ENCODE results near the gene KLHL3.

The KLHL3 gene

DNA sequence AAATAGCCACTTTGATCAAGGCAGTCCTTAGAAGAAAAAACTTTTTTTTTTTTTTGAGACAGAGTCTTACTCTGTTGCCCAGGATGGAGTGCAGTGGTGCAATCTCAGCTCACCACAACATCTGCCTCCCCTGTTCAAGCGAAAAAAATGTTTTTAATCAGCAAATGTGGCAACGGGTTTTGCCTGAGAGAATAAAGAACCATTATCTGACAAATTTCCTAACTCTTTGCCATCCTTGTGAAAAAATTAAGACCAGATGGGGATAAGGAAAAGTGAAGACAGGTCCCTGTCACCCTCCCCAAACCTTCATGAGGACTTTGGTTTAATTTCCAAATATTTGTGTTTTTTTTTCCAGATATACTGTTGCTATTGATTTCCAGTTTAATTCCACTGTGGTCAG is 129.5 kb downstream of the KLHL3 start:
- DNase-seq = no peak

DNA sequence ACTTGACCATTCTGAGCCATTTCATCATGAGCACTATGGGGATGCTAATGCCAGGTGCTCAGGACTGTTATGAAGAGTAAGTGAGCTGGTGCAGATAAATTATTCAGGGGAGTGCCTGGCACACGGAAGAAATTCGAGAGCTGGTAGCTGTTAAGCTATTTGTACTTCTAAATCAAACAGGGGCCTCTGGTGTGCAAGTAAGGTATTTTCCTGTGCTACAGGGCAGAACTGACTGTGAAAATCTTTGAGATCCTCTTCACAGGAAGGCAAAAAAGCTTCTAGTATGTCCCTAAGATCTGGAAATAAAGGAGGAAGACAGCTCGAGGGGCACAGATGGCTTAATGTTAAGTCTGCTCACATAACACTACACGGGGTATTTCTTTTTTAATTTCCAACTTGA is 130.5 kb downstream of the KLHL3 start:
- no peak for DNase-seq

DNA sequence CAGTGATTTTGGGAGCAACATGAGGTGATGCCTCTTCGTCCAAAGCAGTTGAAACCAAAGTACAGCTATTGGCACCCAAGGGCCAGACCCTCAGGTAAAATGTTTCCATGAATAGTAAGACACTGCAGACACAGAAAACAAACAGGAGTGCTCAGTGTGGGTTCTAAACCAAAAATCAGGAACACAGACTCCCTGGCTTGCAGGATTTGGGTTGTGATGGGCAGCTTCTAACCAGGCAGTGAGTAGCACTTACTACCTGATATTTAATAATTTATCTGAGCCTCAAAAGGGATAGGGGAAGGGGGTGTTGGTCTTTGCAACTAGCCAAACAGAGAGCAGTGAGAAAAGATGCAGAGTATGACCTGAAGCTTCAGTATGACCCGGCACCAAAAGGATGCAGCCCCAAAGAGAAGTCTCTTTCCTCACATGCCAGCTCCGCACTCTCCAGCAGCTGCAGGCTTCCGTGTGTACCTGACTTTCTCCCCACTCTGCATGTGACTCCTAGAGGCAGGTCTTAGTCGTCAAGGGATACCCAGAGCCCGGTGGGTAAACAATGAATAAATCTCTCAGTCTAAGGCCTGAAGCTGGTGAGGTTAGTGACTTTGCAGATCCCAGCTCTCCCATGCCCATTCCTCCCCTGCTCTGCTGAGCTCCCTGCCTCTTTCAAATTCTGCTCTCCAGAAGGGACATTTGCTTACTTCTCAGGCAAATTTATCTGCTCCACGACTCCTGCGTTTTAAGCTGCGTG is 131.4 kb downstream of the KLHL3 start:
- no peak for DNase-seq

DNA sequence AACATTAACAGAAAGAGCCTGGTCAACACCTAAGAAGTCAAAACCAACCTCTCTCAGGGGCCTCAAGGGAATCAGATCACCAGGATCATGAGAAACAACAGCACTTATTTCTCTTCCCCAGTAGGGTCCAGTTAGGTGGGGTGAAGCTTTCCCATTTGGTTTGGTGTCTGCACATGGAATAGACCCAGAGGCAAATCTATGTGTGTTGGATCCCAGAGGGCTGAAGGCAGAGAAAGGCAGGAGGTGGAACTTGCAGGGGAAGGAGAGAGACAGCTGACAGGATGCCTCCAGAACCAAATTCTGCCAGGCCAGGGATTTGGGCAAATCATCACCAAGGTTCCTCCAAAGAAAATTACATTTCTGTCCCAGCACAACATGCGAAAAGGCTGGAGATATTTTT is 132.0 kb downstream of the KLHL3 start:
- DNase-seq = no peak

DNA sequence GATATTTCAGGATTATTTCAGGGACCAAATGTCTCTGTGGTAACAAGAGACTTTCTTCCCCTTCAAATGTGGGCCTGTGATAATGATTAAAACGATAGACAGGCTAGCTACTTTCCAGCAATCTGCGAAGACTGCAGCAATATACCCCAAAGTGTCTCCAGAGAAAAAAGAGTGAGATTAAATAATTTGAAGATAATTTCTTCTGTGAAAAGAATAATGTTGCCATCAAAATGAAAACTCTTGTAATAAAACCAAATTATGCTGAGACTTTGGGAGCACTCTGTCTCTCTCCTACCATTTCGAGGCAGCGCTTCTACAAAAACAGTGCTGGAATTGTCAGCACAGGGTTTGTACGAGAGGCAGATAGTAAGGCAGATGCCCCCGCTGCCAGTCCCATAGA is 132.5 kb downstream of the KLHL3 start:
- no peak for DNase-seq

DNA sequence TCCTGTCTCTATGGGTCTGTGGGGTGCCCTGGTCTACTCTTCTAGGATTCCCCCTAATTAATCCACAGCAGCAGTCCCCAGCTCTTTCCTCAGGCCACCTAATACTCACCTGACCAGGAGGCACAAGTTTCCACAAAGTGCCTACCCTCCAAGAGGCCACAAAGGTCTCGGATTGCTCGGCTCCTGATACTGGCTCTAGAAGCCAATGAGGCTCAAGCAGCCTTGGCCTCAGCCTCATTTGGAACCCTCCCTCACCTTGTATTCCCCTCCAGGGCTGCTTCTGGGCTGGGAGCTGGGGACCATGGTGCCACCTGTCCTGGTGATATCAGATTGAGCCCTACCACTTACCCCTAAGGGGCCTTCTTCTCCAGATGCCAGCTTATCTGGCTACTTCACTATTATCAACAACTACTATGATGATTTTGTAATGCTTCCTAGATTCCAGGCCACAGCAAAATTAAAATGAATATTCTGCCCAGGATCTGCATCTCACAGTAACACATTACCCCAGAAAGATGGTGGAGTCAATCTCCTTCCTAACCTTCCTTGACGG is 133.1 kb downstream of the KLHL3 start:
- DNase-seq = no peak

DNA sequence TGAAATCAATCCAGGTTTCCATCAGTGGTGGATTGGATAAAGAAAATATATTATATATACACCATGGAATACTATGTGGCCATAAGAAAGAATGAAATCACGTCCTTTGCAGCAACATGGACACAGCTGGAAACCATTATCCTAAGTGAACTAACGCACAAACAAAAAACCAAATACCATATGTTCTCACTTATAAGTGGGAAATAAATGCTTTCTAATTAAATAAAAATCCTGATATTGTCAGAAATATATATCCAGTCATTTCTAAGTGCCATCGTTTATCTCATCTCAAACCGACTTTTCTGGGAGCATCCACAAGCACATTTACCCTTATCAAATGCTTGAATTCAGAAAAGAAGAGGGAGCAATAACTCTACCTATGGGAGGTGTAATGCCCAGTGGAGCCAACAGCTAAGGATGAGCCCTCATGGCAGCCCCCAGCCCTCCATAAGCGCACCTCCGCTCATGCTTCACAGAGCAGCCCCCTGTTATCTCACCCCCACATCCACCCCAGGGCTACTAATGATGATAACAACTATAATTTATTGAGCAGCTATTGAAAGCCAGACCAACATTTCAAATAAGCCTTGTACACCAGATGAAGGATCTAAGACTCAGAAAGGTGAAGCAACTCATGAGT is 135.0 kb downstream of the KLHL3 start:
- no peak for DNase-seq

DNA sequence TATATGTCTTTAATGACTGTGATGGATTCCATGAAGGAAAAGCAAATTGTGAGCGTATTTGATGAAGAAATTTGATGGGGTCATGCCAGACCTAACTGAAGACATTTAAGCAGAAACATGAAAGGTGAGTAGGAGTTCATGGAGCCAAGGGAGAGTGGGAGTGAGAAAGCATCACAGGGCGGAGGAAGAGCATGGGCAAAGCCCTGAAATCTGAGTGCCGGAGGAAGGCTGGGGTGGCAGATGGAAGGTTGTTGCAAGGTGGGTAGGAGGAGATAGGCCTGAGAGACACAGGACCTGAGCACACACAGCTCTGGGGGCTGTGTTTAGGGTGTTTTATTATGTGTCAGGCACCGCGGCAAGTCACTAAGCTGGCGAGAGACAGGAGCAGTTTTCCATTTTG is 136.4 kb downstream of the KLHL3 start:
- no peak for DNase-seq

DNA sequence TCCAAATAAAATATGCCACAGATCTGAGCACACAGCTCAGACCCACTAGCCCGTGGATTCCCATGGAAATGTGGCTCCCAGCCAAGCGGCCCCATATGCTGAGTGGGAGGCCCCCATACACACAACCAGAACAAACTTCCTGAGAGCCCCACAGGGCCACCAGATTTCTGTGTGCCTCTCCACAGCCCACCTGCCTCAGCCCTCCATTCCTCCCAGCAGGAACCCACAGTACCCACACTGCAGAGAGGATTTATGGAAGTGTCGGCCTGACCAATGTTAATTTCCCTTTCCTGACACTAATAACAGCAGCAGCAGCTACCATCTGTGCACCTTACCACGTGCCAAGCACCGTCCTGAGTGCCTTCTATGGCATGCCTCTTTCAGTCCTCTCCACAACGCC is 137.5 kb downstream of the KLHL3 start:
- DNase-seq = no peak

DNA sequence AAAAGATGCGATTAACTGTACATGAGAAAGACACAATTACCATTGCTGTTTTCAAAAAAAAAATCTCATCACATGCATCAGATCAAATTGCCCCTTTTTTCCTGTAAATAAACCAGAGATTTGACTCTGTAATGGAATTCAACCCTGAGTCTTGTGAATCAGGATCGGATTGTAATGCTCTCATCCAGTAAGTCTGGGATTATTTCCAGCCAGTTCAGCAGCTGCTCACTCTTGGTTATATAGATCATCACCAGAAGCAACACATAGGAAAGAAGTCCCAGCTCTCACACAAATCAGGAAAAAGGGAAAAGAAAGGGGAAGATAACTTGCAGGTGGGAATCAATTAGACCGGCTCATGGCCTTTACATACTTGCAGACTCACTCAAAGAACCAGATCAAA is 138.9 kb downstream of the KLHL3 start:
- DNase-seq = no peak

DNA sequence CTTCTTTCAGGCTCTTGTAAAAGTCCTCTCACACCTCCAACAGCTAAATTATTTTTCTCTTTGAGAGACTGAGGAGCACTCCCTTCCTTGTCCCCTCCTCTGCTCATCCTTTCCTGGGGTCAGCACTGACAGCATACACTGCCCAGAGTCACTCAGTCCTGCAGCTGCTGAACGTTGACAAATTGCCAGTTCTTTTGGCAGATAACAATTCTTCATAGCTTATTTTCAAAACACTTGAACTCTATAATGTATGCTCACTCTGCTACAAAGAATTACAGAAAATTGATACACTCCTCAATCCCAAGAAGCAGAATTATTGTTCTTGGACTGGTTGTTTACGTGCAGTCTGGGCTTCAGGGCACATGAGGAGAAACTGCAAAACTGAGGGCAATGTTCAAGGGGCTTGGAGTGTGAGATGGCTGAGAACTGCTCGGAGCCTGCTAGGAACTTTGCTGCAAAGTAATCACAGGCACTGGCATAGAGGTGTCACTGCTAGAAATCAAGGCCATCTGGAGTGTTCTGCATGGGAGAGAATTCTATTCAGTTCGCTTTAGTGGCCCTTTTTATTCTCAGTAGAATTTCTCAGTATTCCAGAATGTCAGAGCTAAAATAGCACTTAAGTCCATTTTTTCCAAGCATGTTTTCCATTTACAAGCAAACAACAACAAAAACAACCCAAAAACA is 140.4 kb downstream of the KLHL3 start:
- DNase-seq = no peak

DNA sequence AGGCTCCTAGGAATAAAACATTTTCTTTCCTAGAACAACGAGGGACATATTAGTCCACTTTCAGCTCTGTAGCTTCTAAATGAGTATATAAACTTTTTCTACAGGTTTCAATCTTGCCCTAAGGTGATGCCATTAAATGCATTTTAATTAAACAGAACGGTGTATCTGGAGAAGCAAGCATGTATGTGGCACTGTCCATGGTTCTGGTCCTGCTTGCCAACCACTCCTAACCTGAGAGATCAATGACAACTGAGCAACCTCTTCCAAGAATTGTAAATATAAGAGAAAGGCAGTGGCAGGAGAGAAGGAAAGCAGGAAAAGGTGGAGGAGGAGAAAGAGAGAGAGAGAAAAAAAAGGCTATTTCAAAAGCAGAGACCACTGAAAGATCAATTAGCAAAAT is 141.2 kb downstream of the KLHL3 start:
- DNase-seq = no peak

DNA sequence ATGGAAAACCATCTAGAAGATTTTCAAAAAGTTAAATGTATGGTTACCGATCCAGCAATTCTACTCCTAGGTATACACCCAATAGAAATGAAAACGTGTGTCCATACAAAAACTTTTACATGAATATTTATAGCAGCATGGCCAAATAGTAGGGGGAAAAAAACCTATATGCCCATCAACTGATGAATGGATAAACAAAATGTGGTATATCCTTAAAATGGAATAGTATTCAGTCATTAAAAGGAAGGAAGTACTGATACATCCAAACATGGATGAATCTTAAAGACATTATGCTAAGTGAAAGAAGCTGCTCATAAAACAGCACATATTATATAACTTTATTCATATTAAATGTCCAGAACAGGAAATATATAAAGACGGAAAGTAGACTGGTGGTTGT is 143.6 kb downstream of the KLHL3 start:
- no peak for DNase-seq

DNA sequence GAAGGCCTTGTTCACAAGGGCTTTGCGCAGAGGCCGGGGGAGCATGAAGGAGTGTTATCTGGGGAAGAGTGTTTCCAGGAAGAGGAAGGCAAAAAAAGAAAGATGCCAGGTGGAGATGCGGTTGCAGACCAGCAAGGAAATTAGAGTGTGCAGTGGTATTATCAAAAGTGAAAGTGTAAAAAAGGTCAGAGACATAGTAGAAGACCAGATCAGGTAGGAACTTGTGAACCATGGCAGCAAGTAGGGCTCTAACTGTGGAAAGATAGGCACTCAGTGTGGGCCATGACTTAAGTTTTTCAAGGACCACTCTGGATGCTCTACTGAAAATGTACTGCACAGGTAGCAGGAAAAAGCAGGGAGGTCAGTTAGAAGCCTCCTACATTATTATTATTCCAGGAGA is 146.7 kb downstream of the KLHL3 start:
- DNase-seq = no peak

DNA sequence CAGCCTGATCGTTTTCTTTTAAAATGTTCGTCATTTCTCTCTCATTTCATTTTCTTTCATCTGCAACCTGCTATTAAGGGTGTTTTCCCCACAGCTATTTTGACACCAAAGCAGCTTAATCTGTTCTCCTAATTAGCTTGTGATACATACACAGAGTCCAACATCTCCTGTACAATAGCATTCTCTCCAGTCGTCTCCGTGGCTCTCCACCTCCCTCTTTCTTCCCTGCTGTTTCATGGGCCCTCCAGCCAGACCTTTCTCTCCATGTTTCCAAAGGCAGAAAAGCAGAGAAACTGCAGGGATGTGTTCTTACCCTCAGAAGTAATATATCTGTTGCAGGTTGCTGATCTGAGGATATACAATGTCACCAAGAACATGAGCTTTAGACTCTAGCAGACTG is 148.0 kb downstream of the KLHL3 start:
- no peak for DNase-seq

DNA sequence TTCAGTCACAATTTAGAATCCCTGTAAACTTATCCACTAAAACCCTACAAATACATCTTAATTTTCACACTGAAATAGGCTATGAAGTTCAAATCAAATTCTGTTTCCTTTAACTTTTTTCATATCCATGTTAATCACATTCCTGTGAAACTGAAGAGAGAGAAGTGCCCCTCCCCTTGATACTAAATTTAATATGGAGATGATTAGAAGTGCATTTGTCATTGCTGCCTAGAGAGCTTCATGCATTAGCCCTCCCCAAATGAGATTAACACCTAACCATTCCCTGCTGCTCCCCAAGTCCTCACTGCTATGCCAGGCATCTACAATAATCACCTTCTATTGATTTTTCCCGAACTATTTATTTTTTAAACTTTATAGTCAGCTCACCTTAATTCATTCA is 151.6 kb downstream of the KLHL3 start:
- no peak for DNase-seq

DNA sequence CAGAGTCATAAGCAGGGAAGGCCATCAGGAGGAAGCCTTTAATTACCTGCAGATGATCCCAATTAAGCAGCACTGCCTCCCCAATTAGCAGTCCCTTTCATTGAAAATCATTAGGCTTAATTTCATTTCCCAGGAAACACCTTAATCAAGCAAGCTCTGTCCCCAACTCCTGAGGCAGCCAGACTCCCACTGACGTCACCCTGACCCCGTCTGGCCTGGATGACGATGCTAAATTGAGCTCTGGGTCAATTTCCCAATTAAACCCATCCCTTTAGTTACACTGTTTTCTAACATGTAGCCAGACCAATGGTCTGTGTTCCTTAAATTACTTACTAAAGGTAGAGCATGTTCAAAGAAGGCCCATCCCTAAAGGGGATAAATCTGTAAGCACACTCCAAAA is 152.8 kb downstream of the KLHL3 start:
- no peak for DNase-seq

DNA sequence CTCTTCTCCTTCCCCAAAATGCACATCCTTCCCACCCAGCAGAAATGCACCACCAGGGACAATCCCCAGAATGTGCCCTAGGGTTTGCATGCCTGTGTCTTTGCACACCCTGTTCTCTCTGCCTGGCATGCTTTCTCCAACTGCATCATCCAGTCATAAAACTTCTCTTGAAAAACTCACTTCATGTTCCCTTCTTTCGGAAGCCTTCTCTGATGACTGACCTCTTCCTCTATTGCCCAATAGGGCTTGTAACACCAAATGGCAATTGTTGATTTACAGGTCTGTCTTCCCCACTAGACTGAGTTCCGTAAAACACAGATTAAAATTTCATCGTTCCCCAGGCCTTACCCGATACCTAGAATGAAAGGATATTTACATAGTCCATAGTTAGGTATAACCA is 153.7 kb downstream of the KLHL3 start:
- no peak for DNase-seq

DNA sequence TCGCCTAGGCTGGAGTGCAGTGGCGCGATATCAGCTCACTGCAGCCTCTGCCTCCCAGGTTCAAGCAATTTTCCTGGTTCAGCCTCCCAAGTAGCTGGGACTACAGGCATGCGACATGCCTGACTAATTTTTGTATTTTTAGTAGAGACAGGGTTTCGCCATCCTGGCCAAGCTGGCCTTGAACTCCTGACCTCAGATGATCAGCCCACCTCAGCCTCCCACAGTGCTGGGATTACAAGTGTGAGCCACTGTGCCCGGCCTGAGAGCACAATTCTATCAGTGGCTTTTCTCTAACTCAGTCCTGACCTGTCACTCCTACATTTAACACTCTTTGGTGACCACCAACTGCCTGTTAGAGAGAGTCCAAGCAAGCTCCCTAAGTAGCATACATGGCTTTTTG is 154.1 kb downstream of the KLHL3 start:
- no peak for DNase-seq

DNA sequence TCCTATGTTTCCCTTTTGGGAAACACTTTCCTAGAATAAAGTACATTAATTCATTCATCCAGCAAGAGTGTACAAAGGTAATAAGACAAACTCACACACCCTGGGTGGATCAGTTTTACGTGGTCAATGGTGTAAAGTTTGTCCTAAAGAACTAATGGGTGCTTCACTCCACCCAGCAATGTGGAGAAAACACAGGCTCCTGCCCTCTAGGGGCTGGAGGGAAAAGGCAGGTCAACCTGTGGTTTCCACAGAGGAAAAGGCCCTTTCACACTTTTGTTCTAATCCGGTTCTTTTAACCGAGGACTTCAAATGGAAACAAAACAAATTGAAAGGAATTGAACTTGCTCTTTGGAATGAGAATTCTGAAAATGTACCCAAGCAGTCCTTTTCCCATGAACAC is 155.9 kb downstream of the KLHL3 start:
- no peak for DNase-seq

DNA sequence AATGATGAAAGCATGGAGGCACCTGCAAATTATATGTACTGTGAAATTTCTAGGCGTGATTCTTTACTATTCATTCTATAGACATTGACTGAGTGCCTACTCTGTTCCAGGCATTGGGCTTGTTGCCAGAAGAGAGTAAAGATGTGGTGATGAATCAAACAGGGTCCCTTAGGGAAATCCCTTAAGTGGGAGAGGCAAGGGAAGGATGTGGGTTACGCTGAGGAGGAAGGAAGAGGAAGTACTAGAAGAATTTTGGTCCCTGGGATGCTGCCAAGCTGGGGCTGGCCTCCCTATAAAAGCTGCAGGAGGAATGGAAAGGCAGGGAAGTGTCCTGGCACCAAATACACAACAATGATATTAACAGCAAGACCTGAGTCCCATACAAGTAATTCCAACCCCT is 160.0 kb downstream of the KLHL3 start:
- DNase-seq = no peak

DNA sequence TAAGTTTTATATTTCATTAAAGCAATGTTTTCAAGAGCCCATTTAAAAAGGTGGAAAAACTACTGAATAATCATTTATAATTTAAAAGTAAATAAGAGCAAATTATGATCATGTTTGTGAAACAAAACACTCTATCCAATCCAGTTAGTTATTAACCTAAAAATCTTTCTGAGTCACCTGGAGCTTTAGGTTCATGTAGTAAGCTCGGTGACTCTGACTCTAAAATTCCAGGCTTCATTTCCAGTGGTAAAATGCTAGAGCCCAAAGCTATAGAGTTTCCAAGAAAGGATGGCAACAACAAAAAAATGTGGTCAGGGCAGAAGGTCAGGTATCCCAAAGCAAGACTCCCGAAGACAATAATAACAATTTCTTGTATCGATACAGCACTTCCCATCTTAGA is 160.7 kb downstream of the KLHL3 start:
- no peak for DNase-seq

DNA sequence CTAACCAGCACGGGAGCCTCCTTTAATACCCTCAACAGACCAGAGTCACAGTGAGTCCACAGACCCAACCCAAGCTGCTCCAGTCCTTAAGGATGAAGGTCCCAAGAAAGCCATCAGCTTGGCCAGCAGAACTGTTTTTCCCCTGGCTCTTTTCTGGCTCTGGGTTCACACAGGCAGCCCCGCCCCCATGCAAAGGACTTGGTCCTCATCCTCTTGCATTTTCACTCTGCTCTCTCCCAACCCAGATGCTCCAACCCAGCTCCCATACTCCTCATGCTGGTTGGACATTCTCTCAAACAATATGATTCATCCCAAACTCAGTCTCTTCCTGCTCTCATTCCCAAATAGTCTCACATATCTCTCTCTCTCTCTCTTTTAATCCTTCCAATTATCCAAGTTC is 162.5 kb downstream of the KLHL3 start:
- DNase-seq = no peak

DNA sequence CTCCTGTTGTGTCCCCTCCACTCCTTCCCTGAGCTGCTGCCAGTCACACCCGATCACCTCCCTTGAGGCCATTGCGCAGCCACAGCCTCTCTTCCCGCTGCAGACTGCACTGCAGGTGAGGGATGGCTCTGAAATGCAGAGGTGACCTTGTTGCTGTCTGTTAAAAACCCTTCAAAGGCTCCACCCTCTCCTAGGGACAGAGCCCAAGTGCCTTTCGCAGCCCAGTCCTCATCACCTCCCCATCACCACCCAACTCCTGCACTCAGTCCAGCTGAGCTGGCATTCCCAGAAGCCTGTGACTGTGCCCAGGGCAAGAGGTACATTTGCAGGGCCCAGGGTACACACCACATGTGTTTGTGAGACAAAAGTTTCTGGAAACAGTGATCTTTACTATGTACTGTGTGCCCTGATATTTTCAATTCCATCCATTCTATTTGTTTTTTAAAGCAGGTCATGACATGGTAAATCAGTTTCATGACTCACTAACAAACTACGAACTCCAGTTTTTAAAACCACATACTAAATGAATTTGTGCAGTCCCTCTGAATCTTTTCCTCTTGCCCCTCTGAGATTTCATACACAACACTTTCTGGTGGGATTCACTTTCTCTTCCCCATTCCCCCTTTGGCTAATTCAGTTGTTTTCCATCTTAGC is 163.7 kb downstream of the KLHL3 start:
- DNase-seq = no peak

Data from CD4-positive, alpha-beta T cell treated with Interleukin-4 for 1 hour (primary cell).